ENCODE data around the gene MAPK12. TPM values are rescaled to one million over a fixed set of nuclear protein-coding genes. Genes with fewer than 3 reads are reported as not detected.

Gene MAPK12
- total RNA-seq, 1 donor from 2014 or later = 17.2 TPM

- H3K4me3 ChIP-seq = no peak overlapping the region
- H3K4me1 ChIP-seq = peaks cover 43% of the 10 kb centered on the region
- H3K27ac ChIP-seq (replicated peaks) = no peak overlapping the region
- H3K27me3 ChIP-seq (ENCODE audit: low read depth) = no peaks in the 10 kb centered on the region
- peaks cover 84% of the 10 kb centered on the region for H3K36me3 ChIP-seq
- intact Hi-C loops (cut with micrococcal nuclease) = loop anchor here (10.0 kb wide), 1 partner anchor 55 kb away; no protein-coding TSS in a partner anchor
- peak; percentile 59 for DNase-seq
- peak; percentile 90 for TF ChIP-seq CTCF (IDR thresholded peaks at IDR 0.05; ENCODE audit: borderline replicate concordance)
- no peaks in the 10 kb centered on the region for H3K9me3 ChIP-seq (replicated peaks)
Measured at GRCh38 chr22:50209893-50210292, 51.6 kb downstream of the MAPK12 start.

- H3K27ac ChIP-seq (replicated peaks) = no peak overlapping the region
- TF ChIP-seq CTCF (IDR thresholded peaks at IDR 0.05; ENCODE audit: borderline replicate concordance) = no peak
Measured at GRCh38 chr22:50208939-50209892, 52.3 kb downstream of the MAPK12 start.

GRCh38 chr22:50208430-50208938, 53.0 kb downstream of the MAPK12 start:
- intact Hi-C loops (cut with micrococcal nuclease) = loop anchor here (10.0 kb wide), 1 partner anchor 54 kb away; no protein-coding TSS in a partner anchor
- no peaks in the 10 kb centered on the region for H3K9me3 ChIP-seq (replicated peaks)

More at GRCh38 chr22:50208939-50209892, 52.3 kb downstream of the MAPK12 start:
- no peaks in the 10 kb centered on the region for H3K9me3 ChIP-seq (replicated peaks)
- no peaks in the 10 kb centered on the region for H3K27me3 ChIP-seq (ENCODE audit: low read depth)
- peaks cover 45% of the 10 kb centered on the region for H3K4me1 ChIP-seq
- DNase-seq = no peak
- H3K4me3 ChIP-seq = no peak overlapping the region
- peaks cover 78% of the 10 kb centered on the region for H3K36me3 ChIP-seq
- intact Hi-C loops (cut with micrococcal nuclease) = loop anchor here (10.0 kb wide), 1 partner anchor 54 kb away; no protein-coding TSS in a partner anchor

GRCh38 chr22:50207383-50208140, 53.9 kb downstream of the MAPK12 start:
- peaks cover 58% of the 10 kb centered on the region for H3K4me1 ChIP-seq
- peaks cover 71% of the 10 kb centered on the region for H3K36me3 ChIP-seq
- no peak for TF ChIP-seq CTCF (IDR thresholded peaks at IDR 0.05; ENCODE audit: borderline replicate concordance)
- H3K27me3 ChIP-seq (ENCODE audit: low read depth) = no peaks in the 10 kb centered on the region
- peak overlapping the region; percentile 85 for H3K27ac ChIP-seq (replicated peaks)
- no peaks in the 10 kb centered on the region for H3K9me3 ChIP-seq (replicated peaks)
- DNase-seq = no peak
- intact Hi-C loops (cut with micrococcal nuclease) = loop anchor here (10.0 kb wide), 1 partner anchor 53 kb away; no protein-coding TSS in a partner anchor
- H3K4me3 ChIP-seq = no peak overlapping the region

More at GRCh38 chr22:50208430-50208938, 53.0 kb downstream of the MAPK12 start:
- Histone ChIP-seq H3K36me3 (peaks cover 74% of the 10 kb centered on the region), H3K27me3 (ENCODE audit: low read depth) (no peaks in the 10 kb centered on the region), H3K27ac (replicated peaks) (no peak overlapping the region), H3K4me1 (peaks cover 49% of the 10 kb centered on the region), H3K4me3 (no peak overlapping the region)
- DNase-seq = no peak
- TF ChIP-seq CTCF (IDR thresholded peaks at IDR 0.05; ENCODE audit: borderline replicate concordance) = no peak

- H3K36me3 ChIP-seq = peaks cover 62% of the 10 kb centered on the region
- peak overlapping the region; percentile 85 for H3K27ac ChIP-seq (replicated peaks)
- H3K27me3 ChIP-seq (ENCODE audit: low read depth) = no peaks in the 10 kb centered on the region
- H3K4me1 ChIP-seq = peaks cover 68% of the 10 kb centered on the region
- intact Hi-C loops (cut with micrococcal nuclease) = loop anchor here (10.0 kb wide), 1 partner anchor 52 kb away; no protein-coding TSS in a partner anchor
- H3K4me3 ChIP-seq = no peak overlapping the region
- peak; percentile 69 for TF ChIP-seq CTCF (IDR thresholded peaks at IDR 0.05; ENCODE audit: borderline replicate concordance)
- DNase-seq = peak; percentile 81
- H3K9me3 ChIP-seq (replicated peaks) = no peaks in the 10 kb centered on the region
Measured at GRCh38 chr22:50206599-50206998, 54.9 kb downstream of the MAPK12 start.

Data from left ventricle myocardium inferior (tissue), 1 donor.